GM21367 (cell line): ENCODE results near the gene ZNF385C.
"Not testable (repeated sequence)": the region's sequence is repeated elsewhere in the genome, so short reads cannot be mapped to it uniquely, and the experiment has no call there.

Source experiments
- ATAC-seq: cut with Tn5 transposase; IDR thresholded peaks from one replicate; pipeline ENCODE4 v1.9.1; 2021; ENCODE audit not compliant: unreplicated experiment

The ZNF385C gene

GRCh38 chr17:42097691-42098631 is at the start of gene ZNF385C:
Gene ZNF385C, minus strand, starts transcription at chr17:42098473. Its CDS starts 35,417 bp downstream, at chr17:42063056.
- no peak for ATAC-seq

DNA sequence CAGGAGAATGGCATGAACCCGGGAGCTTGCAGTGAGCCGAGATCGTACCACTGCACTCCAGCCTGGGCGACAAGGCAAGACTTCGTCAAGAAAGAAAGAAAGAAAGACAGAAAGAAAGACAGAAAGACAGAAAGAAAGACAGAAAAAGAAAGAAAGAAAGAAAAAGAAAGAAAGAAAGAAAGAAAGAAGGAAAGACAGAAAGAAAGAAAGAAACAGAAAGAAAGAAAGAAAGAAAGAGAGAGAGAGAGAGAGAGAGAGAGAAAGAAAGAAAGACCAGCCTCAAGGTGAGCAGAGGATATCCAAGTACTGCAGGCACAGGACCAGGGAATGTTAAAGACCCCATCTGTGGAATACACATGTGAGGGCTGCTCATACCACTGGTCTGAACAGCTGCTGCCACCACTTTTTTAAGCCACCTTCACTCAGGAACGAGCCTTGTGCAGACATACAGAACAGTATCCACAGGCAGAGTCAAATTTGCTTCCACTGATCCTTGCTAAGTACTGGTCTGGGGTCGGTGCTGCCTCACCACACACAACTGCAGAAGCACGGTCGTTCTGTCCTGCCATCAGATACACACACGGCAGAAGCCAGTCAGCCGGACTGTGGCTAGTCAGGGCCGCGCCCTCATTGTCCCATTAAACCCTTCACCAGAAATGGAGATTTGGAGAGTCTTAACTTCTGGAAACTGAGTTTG is 48.8 kb upstream of the ZNF385C start:
- no peak for ATAC-seq

DNA sequence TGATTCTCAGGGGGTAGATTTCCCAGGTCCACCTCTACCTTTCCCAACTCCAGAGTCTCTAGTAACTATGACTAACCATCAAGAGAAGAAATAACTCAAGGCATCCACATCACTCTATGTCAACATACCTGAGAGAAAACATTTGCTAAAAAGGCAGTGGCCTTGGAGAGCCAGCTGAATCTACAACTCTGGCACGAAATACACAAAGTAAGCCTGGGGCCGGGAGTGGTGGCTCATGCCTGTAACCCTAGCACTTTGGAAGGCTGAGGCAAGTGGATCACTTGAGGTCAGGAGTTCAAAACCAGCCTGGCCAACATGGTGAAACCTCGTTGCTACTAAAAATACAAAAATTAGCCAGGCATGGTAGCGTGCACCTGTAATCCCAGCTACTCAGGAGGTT is 44.9 kb upstream of the ZNF385C start:
- not testable (repeated sequence) for ATAC-seq

DNA sequence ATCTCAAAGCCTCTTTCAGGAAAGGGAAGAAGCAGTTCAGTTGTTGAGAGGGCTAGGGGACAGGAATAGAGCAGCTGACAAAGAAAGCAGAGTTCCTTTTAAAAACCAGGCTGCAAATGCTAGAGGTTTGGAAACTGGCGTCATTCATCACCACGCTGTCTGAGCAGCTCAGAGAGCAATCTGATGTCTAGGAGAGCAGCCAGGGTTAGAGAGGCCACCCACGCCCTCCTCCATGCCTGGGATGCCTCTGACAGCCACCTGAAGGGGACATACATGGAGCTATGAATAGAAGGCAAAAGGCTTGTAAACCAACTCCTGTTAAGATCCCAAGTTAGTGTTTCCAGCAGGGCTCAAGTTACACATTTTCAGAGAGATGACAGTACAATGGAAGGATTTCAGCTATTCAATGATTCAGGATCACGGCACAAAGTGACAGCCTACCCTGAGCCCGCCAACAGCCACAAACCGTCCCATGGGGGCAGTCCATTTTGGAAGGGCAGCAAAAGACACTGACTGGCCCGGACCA is 44.2 kb upstream of the ZNF385C start:
- ATAC-seq, result no peak

GRCh38 chr17:42141382-42141781 is 43.1 kb upstream of the ZNF385C start:
- ATAC-seq, result no peak

- not testable (repeated sequence) for ATAC-seq
These were observed 42.4 kb upstream of the ZNF385C start for GRCh38 chr17:42140690-42141089.

- ATAC-seq, result no peak
These were observed 40.6 kb upstream of the ZNF385C start for GRCh38 chr17:42138749-42139492.

GRCh38 chr17:42136654-42137051 is 38.4 kb upstream of the ZNF385C start:
- no peak for ATAC-seq

- no peak for ATAC-seq
These were observed 37.7 kb upstream of the ZNF385C start for GRCh38 chr17:42135664-42136653.

- ATAC-seq, result no peak
These were observed 36.9 kb upstream of the ZNF385C start for GRCh38 chr17:42135151-42135550.

DNA sequence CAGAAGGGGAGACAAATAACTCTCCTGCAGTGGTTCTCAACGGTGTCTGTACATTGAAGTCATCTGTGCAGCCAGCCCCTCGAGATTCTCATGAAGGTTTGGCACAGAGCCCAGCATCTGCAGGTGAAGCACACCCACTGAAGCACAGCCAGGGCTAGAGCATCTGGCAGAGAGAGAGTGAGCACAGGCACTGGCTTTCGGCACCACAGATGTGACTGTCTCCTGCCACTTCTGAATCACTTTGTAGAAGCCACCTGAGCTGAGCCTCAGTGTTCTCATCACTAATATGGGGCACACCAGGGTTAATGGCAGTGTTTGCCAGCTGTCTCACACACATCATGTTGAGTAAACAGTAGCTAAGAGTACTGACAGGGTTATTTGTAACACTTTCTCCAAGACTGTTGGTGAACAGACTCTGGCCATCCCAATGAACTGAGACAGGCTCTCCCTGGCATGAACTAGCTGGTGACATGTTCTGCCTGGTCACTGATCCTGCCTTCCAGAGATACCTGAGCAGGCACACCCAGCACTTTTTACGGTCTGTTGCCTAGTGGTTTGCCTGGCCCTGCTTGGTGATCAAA is 35.3 kb upstream of the ZNF385C start:
- ATAC-seq, result no peak

- ATAC-seq, result no peak
These were observed 34.7 kb upstream of the ZNF385C start for GRCh38 chr17:42132941-42133340.

DNA sequence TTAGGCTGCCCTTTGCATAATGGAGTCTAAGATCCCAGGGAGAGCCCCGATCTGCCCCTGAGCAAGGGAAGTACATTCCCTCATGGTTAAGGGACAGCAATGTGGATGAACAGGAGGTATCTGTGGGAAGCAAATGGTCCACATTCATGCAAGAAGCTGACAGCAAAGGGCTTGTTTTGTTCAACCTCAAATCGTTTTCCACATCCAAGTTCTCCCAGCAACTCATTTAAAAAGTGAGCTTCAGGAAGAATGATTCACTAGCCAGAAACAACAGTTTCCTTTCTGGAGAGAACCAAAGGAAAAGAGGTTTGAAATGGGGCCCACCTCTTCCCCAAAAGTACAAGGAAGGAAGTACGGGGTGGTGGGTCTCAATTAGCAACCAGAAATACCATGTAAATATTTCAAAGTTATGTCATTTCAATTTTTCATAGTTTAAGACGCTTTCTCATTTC is 33.7 kb upstream of the ZNF385C start:
- ATAC-seq, result no peak

GRCh38 chr17:42131232-42131631 is 33.0 kb upstream of the ZNF385C start:
- no peak for ATAC-seq

GRCh38 chr17:42130310-42130936 is 32.1 kb upstream of the ZNF385C start:
- ATAC-seq, result no peak

GRCh38 chr17:42129109-42129837 is 31.0 kb upstream of the ZNF385C start:
- ATAC-seq, result no peak

GRCh38 chr17:42127414-42127813 is 29.1 kb upstream of the ZNF385C start:
- no peak for ATAC-seq

GRCh38 chr17:42126836-42127235 is 28.6 kb upstream of the ZNF385C start:
- no peak for ATAC-seq
